Nephron progenitor cell (in vitro differentiated cells): ENCODE measurements around the gene IFIT1.

Source experiments
- DNase-seq: peaks from one replicate; pipeline ENCODE4 v3.0.0; 2021
- H3K27ac Mint-ChIP-seq: 2 replicates; pipeline ENCODE4 v1.8.0; 2021; ENCODE audit warnings: mild to moderate bottlenecking, moderate library complexity, mixed read lengths
- H3K27me3 Mint-ChIP-seq: 2 replicates; pipeline ENCODE4 v1.8.0; 2021; ENCODE audit warnings: mild to moderate bottlenecking, low read depth, mixed read lengths; ENCODE audit not compliant: poor library complexity
- H3K36me3 Mint-ChIP-seq: 2 replicates; pipeline ENCODE4 v1.8.0; 2021; ENCODE audit warnings: low read depth, mixed read lengths
- H3K4me1 Mint-ChIP-seq: 2 replicates; pipeline ENCODE4 v1.8.0; 2021; ENCODE audit warnings: mixed read lengths
- H3K4me3 Mint-ChIP-seq: 2 replicates; pipeline ENCODE4 v1.8.0; 2021; ENCODE audit warnings: mild to moderate bottlenecking, moderate library complexity, mixed read lengths
- H3K9me3 Mint-ChIP-seq: 2 replicates; pipeline ENCODE4 v1.8.0; 2021; ENCODE audit warnings: mild to moderate bottlenecking, moderate library complexity, mixed read lengths
- CTCF ChIP-seq: fragments of 200-600 bp; sonication (generic); IDR thresholded peaks from 2 replicates; pipeline ENCODE4 v1.5.0; 2021; ENCODE audit warnings: antibody characterized with exemption

Gene IFIT1

DNA sequence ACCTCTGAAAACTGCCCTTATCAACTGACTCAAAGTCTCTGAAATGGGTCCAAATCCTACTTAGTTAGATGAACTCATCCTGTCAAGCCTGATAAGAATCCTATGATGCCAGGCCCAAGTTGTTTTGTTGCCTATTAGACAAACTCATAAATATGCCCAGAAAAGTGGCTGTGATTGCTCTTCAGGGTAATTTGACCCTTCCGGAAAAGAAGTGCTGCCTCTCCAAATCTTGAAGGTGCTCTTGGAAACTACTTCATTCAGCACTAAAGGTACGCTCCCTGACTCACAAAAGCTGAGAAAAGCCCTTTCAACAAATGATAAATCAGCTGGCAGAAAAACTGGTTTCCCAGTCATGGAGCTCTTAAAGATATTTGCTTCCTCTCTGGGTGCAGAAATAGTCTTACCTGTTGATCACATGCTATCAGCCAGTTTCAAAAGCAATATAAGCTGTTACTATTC is 28.6 kb downstream of the IFIT1 start:
- TF ChIP-seq CTCF, result no peak
- peaks cover 6% of the 10 kb centered on the region for H3K4me1 Mint-ChIP-seq
- peaks cover 5% of the 10 kb centered on the region for H3K27me3 Mint-ChIP-seq
- H3K36me3 Mint-ChIP-seq, result peaks cover 15% of the 10 kb centered on the region
- H3K4me3 Mint-ChIP-seq, result no peak overlapping the region
- no peaks in the 10 kb centered on the region for H3K9me3 Mint-ChIP-seq
- H3K27ac Mint-ChIP-seq, result no peak overlapping the region
- DNase-seq, result no peak

- no peak for TF ChIP-seq CTCF
- H3K27ac Mint-ChIP-seq, result no peak overlapping the region
These were observed 32.6 kb downstream of the IFIT1 start for GRCh38 chr10:89425000-89425399.

GRCh38 chr10:89426230-89426868 is 33.9 kb downstream of the IFIT1 start:
- no peaks in the 10 kb centered on the region for H3K36me3 Mint-ChIP-seq
- H3K4me1 Mint-ChIP-seq, result peaks cover 5% of the 10 kb centered on the region
- TF ChIP-seq CTCF, result peak; percentile 76
- peaks cover 5% of the 10 kb centered on the region for H3K27me3 Mint-ChIP-seq
- peak; percentile 4 for DNase-seq
- no peak overlapping the region for H3K27ac Mint-ChIP-seq
- no peak overlapping the region for H3K4me3 Mint-ChIP-seq
- H3K9me3 Mint-ChIP-seq, result no peaks in the 10 kb centered on the region

More at GRCh38 chr10:89425000-89425399, 32.6 kb downstream of the IFIT1 start:
- Mint-ChIP-seq H3K27me3 (peaks cover 5% of the 10 kb centered on the region), H3K36me3 (no peaks in the 10 kb centered on the region), H3K4me1 (peaks cover 5% of the 10 kb centered on the region), H3K4me3 (no peak overlapping the region), H3K9me3 (no peaks in the 10 kb centered on the region)
- DNase-seq, result no peak

DNA sequence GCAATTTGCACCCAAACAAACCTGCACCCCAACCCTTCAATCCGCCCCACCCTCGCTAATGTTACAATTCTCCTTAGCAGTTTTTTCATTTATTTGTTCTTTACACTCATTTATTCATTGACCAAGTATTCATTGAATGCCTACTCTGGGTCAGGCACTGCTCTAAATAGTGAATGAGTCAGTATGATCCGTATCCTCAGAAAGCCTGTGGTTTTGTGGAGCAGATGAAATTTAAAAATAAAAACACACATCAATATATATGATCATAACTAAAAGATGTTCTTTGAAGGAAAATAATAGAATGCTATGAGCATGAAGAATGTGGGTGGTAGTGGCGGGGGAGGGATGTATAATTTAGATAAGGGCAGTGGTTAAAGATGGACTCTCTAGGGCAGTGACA is 35.2 kb downstream of the IFIT1 start:
- Mint-ChIP-seq H3K4me3 (no peak overlapping the region), H3K9me3 (no peaks in the 10 kb centered on the region)
- DNase-seq, result no peak

DNA sequence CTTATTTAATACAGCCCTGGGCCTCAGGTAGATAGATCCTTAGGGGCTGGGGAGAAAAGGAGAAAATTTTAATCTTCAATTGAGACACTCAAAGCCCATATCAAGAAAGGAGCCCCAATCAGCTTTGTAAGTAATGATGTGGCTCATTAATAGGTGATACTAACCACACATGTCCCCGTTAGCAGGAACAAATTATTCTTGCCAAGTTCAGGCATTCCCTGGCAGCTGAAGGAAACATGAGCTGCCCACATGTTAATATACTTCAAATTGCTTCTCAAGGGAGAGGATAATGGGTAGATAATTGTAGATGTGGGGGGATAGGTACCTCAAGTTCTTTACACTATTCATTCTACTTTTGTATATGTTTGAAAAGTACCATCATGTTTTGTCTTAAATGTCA is 36.5 kb downstream of the IFIT1 start:
- Mint-ChIP-seq H3K27me3 (peaks cover 5% of the 10 kb centered on the region), H3K4me1 (peaks cover 5% of the 10 kb centered on the region), H3K4me3 (no peak overlapping the region), H3K9me3 (no peaks in the 10 kb centered on the region), H3K36me3 (no peaks in the 10 kb centered on the region), H3K27ac (no peak overlapping the region)
- no peak for TF ChIP-seq CTCF
- DNase-seq, result no peak

More for the DNA sequence above, 35.2 kb downstream of the IFIT1 start:
- H3K27ac Mint-ChIP-seq, result no peak overlapping the region
- no peaks in the 10 kb centered on the region for H3K36me3 Mint-ChIP-seq
- no peak for TF ChIP-seq CTCF
- peaks cover 5% of the 10 kb centered on the region for H3K4me1 Mint-ChIP-seq
- H3K27me3 Mint-ChIP-seq, result peaks cover 5% of the 10 kb centered on the region

- Mint-ChIP-seq H3K27me3 (peaks cover 10% of the 10 kb centered on the region), H3K4me1 (no peaks in the 10 kb centered on the region), H3K9me3 (no peaks in the 10 kb centered on the region), H3K4me3 (no peak overlapping the region), H3K36me3 (no peaks in the 10 kb centered on the region), H3K27ac (no peak overlapping the region)
- DNase-seq, result no peak
- TF ChIP-seq CTCF, result no peak
These were observed 39.6 kb downstream of the IFIT1 start for GRCh38 chr10:89431977-89432376.
